GM20000 (cell line): ENCODE results near the gene NEIL1.
"Not testable (repeated sequence)": the region's sequence is repeated elsewhere in the genome, so short reads cannot be mapped to it uniquely, and the experiment has no call there.

Experiments
- DNase-seq: peaks from one replicate; pipeline ENCODE4 v3.0.0; 2012; ENCODE audit warnings: low spot score
- CTCF ChIP-seq: IDR thresholded peaks from 2 replicates; pipeline ENCODE4 v1.5.1; 2012; ENCODE audit warnings: mild to moderate bottlenecking, control low read depth; ENCODE audit errors: extremely low read depth, missing control alignments

The NEIL1 gene

GRCh38 chr15:75346796-75347221 is at the start of gene NEIL1:
Gene NEIL1 (plus strand): TSS chr15:75347039. CDS start chr15:75348906, 1,867 bp downstream.
- TF ChIP-seq CTCF = no peak
- DNase-seq = no peak

GRCh38 chr15:75298541-75299310 is 48.1 kb upstream of the NEIL1 start:
- not testable (repeated sequence) for DNase-seq

- not testable (repeated sequence) for DNase-seq
Observed at GRCh38 chr15:75299311-75299688, 47.5 kb upstream of the NEIL1 start.

GRCh38 chr15:75300026-75300425 is 46.8 kb upstream of the NEIL1 start:
- not testable (repeated sequence) for DNase-seq

More at GRCh38 chr15:75299311-75299688, 47.5 kb upstream of the NEIL1 start:
- peak; percentile 32 for TF ChIP-seq CTCF

- no peak for TF ChIP-seq CTCF
Observed at GRCh38 chr15:75302318-75302717, 44.5 kb upstream of the NEIL1 start.

GRCh38 chr15:75302753-75303152 is 44.1 kb upstream of the NEIL1 start:
- not testable (repeated sequence) for DNase-seq

More at GRCh38 chr15:75302318-75302717, 44.5 kb upstream of the NEIL1 start:
- DNase-seq = no peak

GRCh38 chr15:75306188-75306587 is 40.7 kb upstream of the NEIL1 start:
- TF ChIP-seq CTCF = no peak
- no peak for DNase-seq

- no peak for DNase-seq
- TF ChIP-seq CTCF = peak; percentile 58
Observed at GRCh38 chr15:75307778-75308390, 39.0 kb upstream of the NEIL1 start.

- no peak for TF ChIP-seq CTCF
Observed at GRCh38 chr15:75309711-75310110, 37.1 kb upstream of the NEIL1 start.

GRCh38 chr15:75312548-75312947 is 34.3 kb upstream of the NEIL1 start:
- not testable (repeated sequence) for DNase-seq

More at GRCh38 chr15:75309711-75310110, 37.1 kb upstream of the NEIL1 start:
- no peak for DNase-seq
